HG02938 (cell line): ENCODE measurements around the gene OSBP.
A peak's percentile ranks its signal among the peaks of the same experiment; 100 is the strongest.
"Not testable (repeated sequence)": the region's sequence is repeated elsewhere in the genome, so short reads cannot be mapped to it uniquely, and the experiment has no call there.

Experiments
- ATAC-seq: cut with Tn5 transposase; IDR thresholded peaks from one replicate; pipeline ENCODE4 v1.9.1; 2021; ENCODE audit warnings: mild to moderate bottlenecking, moderate library complexity; ENCODE audit not compliant: unreplicated experiment

Gene OSBP

GRCh38 chr11:59615637-59616395, at the start of gene OSBP:
OSBP (minus strand) TSS chr11:59615774; CDS start chr11:59615664, 110 bp downstream.
- peak; percentile 86 for ATAC-seq

- no peak for ATAC-seq
These were observed 45.0 kb upstream of the OSBP start for GRCh38 chr11:59660621-59661020.

DNA sequence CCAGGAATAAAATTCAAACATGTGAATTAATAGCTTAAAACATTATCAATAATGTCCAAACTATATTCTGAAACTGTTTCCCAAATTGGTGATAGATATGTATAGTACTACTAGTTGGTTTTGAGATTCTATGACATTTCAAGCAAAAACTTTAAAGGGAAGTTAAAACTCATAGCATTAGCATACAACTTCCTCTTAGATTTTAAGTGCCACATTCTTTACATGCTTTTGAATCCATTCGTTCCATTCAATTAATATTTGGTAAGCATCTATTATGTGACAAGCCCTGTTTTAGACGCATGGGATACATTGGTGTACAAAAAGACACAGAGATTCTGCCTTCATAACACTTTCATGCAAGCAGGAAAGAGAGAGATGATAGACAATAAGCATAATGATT, 44.4 kb upstream of the OSBP start:
- ATAC-seq: no peak

DNA sequence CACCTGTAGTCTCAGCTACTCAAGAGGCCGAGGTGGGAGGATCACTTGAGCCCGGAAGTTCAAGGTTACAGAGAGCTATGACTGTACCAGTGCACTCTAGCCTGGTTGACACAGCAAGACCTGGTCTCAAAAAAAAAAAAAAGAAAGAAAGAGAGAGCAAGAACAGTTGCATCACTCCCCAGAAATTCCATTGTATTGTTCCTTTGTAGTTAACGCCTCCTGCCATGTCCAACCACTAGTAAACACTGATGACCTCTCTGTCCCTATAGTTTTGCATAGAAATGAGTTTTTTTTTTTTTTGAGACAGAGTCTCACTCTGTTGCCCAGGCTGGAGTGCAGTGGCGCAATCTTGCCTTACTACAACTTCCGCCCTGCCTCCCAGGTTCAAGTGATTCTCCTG, 42.5 kb upstream of the OSBP start:
- no peak for ATAC-seq

- no peak for ATAC-seq
These were observed 39.3 kb upstream of the OSBP start for GRCh38 chr11:59654893-59655292.

GRCh38 chr11:59647245-59647980, 31.8 kb upstream of the OSBP start:
- no peak for ATAC-seq

DNA sequence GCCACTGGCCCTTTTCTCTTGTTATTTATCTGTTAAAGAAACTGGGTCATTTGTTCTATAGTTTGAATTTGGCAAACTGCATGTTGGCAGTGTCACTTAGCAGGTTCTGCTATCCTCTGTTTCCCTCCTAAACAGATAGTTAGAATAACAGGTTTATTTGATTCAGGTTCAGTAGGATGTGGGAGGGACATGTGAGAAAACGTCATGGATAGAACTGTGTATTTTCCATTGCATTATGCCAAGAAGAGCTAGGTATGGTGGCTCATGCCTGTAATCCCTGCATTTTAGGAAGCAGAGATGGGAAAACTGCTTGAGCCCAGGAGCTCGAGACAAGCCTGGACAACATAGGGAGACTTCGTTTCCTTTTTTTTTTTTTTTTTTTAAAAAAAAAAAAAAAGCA, 29.0 kb upstream of the OSBP start:
- ATAC-seq: no peak

DNA sequence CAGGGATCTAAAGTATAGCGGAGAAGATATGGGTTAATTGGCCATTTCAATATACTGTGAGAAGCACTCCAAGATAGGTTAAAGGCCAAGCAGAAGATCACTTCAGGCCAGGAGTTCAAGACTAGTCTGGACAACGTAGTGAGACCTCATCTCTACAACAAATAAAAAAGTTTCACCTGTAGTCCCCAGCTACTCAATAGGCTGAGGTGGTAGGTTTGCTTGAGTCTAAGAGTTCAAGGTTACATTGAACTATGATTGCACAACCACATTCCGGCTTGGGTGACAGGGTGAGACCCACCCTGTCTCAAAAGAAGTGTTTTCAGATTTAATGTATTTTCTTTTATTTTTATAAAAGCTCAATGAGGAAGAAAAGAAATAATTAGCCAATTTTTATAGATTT, 27.8 kb upstream of the OSBP start:
- no peak for ATAC-seq

- ATAC-seq: no peak
These were observed 25.6 kb upstream of the OSBP start for GRCh38 chr11:59641156-59641555.

- no peak for ATAC-seq
These were observed 14.9 kb upstream of the OSBP start for GRCh38 chr11:59630493-59630892.

DNA sequence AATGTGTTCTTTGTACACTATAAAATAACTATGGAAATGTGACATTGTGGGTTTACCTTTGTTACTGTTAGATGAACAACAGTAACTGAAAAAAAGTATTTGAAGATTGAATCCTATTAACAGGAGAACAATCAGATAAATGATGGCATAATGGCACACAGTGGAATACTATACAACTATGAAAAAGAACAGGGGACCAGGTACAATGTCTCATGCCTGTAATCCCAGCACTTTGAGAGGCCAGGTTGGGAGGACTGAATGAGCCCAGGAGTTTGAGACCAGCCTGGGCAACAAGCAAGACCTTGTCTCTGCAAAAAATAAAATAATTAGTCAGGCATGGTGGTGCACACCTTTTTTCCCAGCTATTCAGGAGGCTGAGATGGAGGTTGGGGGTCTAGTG, 14.4 kb upstream of the OSBP start:
- ATAC-seq: no peak

DNA sequence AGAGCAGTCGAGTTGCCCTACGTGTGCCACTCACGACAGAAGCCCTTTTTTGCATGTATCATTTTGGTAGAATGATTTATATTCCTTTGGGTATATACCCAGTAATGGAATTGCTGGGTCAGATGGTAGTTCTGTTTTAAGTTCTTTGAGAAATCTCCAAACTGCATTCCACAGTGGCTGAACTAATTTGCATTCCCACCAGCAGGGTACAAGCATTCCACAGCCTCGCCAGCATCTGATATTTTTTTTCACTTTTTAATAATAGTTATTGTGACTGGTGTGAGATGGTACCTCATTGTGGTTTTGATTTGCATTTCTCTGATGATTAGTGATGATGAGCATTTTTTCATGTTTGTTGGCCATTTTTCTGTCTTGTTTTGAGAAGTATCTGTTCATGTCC, 11.4 kb upstream of the OSBP start:
- not testable (repeated sequence) for ATAC-seq

- ATAC-seq: no peak
These were observed 10.1 kb upstream of the OSBP start for GRCh38 chr11:59625703-59626102.

DNA sequence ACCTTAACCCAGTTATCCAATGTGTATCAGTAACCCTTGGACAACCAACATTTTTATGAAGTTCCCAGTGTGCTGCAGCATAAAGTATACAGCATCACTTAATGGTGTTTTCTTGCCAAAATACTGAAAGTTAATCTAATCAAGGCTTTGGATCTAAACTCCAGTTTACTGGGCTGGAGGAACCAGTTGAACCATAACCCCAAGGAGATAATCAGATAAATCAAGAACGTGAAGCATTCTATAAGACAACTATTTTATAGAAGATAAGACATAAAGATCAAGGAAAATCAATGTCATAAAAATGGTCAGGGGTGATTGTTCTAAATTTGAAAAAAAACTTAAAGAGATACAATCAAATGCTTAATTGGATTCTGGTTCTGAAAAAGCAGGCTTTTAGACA, 2.3 kb upstream of the OSBP start:
- no peak for ATAC-seq

DNA sequence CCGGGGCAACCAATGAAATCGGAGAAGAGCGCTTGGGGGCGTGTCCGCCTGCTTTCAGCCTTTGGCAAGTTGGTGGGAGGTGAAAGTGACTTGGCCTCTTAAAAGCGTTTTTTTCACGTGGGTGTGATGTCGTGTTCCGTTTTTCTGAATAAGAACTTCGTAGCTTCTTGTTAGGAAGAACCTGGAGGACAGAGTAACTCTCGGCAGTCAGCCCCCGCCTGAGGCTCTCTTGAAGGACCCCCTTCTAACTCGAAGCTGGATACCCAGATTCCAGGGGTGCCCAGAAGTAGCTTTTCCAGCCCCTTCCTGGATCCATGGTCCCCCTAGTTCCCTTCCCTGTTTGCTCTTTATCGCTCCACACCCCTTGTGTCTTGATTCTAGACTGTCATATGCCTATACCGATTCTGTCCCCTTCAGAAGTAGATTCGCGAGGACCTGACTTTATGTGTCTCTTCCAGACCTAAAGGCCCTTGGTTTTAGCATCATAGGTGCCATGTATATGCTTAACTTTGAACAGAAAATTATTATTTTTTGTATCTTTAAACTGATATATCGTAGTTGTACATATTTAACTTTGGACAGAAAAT, 915 bp upstream of the OSBP start:
- ATAC-seq: no peak

GRCh38 chr11:59615120-59615636, 396 bp downstream of the OSBP start:
- ATAC-seq: peak; percentile 7

GRCh38 chr11:59614277-59615119, 1.1 kb downstream of the OSBP start:
- ATAC-seq: no peak

DNA sequence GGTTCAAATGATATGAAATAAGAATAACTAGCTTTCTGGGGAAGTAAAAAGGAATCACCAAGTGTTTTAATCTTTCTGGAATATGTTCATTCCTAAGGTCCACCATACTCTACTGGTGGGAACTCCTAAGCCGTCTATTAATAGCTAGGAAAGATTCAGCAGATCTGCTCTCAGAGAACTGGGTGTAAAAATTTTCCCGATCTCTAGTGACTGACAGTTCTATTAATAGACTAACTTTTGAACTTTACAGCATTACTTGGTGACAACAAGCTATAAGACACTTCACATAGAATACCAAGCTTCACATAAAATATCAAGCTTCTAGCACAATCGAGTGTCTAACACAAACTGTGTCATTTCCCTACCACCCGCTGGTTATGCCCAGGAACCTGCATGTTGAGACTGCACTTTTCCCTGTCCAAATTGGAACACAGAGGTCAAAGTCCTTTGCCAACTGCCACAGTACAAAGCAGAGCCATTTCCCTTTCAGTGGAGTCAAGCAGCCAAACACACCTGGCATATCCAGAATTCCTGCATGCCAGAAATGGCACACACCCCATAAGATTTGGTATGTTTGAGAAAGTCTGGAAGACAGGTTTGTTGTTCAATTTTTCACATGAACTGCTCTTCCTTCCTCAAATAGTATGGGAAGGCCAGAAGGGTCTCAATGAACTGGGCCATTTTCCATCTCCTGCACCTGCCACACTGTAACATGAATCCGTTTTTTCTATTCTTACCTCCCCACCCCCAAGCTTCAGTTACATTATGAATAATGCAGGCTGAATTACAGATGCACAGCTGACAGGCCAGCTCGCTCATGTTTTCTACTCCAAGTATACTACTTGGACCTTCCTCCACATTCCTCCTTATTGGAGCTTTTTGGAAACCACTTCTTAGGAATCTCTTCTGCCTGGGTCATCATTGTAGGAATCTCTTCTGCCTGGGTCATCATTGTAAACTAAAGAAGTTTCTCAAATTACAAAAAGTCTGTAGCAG, 3.7 kb downstream of the OSBP start:
- no peak for ATAC-seq

DNA sequence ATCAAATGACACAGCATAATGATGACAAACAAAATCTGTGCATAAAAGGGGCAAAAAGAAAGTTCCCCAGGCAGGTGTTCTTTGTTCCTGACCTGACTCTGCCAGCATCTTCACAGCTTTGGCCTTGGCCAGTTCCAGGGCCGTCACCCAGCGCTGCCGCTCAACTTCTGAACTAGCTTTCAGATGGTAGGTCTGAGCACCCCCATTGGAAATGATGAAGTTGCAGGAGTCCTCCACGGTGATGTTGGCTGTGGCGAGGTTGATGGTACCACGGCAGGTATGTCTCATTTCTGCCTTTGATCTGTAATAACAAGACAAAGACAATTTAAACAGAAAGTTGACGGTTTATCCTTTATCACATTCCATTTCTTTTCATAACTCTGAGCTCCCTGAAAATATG, 5.3 kb downstream of the OSBP start:
- ATAC-seq: no peak
